ENCODE data around the gene RNF213.

- no peak for TF ChIP-seq CTCF (IDR thresholded peaks at IDR 0.05; ENCODE audit: low read length)
- TF ChIP-seq EZH2 (IDR thresholded peaks at IDR 0.05; ENCODE audit: borderline replicate concordance, low read length) = no peak
Measured at GRCh38 chr17:80337195-80337895, 76.7 kb downstream of the RNF213 start.
